Fibroblast of gingiva (primary cell): Measurements from ENCODE around the gene WNT10A.
"Not testable (repeated sequence)": the region's sequence is repeated elsewhere in the genome, so short reads cannot be mapped to it uniquely, and the experiment has no call there.

Source experiments
- DNase-seq: peaks from one replicate; pipeline ENCODE4 v3.0.0-alpha.2; 2011; ENCODE audit warnings: low read depth

Gene WNT10A

DNA sequence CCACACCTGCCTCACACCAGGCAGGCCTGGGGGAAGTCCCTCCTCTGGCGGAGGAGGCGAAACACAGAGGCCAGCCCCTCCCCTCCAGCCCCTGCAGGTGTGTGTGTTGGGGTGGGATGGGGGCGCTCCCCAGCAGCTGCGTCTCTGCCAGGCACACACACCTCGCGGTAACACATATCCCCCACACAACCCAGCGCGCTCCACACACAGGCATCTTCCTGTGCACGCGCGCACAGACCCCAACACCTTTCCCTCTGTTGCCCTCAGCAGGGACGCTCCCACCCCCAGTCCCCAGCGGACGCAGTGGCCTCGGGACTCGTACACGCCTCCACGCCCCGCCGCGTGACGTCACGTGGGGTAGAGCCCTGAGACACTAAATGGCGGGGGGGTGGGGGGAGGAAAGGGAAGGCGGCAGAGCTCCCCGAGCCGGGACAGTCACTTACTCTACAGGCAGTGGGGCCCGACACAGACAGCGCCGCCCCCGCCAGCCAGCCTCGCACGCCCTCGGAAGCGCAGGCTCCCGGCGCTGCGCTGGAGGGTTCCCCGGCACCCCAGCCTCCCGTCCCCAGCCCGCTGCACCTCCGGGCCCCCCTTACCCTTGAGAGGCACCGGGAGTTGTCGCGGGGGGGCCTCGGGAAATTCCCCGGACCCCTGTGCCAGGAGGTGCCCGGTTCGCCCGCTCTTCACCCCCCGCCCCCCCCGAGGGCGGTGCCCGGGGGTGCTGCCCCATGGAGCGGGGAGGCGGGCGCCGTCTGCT, at the start of gene WNT10A:
TSS of gene WNT10A (plus strand) at position 751 of the 757 bp plus-strand sequence. CDS start 144 bp downstream, outside the sequence.
- no peak for DNase-seq

DNA sequence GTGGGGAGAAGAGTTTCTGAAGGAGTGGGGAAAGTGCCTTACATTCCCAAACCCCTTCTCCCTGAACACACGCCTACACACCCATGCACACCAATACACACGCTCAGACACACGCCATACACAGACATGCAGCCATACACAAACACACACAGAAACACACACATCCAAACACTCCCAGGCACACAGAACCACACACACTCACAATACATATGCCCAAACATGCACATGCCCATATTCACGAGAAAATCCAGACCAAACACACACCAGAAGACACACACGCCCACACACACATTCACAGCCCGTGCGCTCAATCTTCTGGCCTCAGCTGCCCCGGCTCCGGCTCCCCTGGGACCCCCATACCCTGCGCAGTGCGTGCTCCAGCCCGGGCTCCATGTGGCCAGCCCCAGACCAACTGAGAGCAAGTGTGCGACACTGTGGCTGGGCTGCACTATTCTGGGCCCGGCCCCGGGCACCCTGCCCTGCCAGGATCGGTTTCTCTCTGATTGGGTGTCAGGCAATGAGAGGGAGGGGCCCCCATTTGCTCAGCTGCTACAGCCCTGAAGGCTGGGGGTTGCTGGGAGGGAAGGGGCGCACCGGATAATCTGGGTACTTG, 49.2 kb upstream of the WNT10A start, which contains the start of gene PRKAG3:
TSS of gene PRKAG3 (minus strand) at position 426 of the 613 bp plus-strand sequence.
- DNase-seq = no peak

DNA sequence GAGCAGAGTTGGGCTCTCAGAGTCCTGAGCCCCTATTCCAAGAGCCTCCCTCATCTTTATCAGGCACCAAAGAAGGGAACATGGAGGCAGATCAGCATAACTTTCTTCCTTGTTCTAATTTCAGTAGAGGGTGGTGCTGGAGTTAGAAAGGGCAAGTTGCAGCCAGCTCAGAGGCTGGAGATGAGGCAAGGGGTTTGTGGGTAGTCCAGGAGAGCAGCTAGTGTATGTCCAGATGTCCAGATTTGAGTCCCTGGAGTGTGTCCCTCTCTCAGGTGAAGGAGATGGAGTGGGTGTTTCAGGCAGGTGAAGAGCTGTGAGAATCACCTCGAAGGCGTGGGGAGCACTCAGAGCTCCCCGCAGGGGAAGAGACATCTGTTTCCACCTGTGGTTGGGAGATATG, 48.6 kb upstream of the WNT10A start:
- no peak for DNase-seq

DNA sequence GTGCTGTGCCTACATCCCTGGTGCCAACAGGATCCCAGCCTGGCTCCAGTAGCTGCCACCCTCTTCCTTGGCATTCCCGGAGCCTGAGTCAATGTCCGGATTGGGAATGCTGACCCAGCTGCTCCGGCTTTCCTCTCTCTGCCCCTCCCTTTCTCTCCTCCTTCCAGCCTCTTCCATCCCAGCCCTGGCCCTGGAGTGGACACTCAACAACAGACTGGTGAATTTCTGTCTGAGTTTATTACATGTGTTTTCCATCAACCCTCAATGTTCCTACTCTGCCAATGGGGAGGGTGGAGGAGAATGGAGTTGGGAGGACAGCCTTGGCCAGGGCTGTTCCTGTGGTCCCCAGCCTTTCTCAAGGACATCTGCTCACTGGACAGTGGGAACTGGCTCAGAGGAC, 48.1 kb upstream of the WNT10A start:
- DNase-seq = no peak

DNA sequence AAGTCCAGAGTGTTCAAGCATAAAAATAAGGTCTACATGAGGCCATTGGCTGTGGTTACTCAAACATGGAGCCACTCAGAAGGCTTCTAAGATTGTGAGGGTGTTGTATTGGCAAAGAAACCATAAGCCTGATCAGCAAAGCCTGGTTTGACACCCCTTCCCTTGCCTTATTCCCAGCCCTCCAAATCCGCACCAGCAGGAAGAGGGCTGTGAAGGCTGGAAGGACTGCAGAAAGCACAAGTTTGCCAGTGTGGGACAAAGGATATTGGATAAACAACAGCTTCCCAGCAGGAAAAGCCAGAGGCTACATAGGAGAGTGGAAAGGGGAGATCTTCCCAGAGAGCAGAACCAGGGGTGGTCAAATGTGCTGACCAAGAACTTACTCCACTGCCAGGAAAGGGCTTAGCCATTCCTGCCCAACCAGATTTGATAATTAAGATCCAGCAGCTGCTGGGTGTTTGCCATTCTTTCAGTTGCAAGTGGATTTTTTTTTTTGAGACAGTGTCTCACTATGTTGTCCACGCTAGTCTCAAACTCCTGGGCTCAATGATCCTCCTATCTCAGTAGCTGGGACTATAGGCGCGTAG, 47.5 kb upstream of the WNT10A start:
- no peak for DNase-seq

DNA sequence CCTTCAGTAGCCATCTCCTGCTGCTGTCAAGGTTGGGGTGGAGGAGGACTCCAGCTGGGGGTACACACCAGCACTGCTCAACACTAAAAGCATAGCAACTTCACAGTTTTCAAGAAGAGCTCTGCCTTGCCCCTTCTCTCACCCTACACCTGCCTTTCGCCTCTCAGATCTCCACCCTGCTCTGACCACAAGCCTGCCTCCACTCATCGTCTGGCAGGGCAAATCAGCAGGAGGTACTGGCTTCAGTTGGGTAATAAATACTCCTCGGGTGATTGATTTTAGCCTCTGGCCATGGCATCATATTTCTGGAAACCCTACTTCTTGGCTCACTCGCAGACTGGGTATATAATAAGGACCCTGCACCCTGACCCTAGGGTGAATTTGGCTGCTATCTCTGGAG, 46.0 kb upstream of the WNT10A start:
- DNase-seq = no peak

DNA sequence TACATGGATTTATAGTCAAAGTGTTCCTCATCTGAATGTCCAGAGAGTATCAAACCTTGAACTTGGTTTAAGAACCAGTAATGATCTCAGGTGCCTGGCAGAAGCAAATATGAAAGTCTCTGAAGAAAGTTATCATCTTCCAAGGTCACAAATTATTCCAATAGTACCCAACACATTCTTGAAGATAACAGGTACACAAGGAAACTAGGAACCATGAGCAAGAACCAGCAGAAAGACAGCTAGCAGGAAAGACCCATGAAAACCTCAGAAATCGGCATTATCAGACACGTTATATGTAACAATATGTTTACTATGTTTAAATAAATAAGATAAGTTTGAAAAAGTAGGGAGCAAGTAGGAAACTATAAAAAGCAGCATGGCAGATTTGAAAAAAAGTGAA, 43.2 kb upstream of the WNT10A start:
- DNase-seq = no peak

DNA sequence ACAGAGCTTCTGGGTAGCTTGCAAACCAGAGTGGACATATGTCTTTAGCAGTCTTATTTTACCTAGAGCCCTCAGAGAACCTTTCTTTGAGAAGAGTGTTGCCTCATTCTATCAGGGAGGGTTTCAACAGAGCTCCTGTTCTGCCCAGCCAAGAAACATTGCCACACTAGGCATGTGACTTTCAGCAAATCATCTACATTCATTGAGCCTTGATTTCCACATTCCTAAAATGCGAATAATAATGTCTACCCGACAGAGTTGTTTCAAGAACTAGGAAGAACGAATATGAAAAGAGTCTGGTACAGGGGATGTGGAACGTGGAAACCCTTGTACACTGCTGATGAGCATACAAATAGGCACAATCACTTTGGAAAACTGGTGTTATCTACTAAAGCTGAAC, 41.2 kb upstream of the WNT10A start:
- peak; percentile 74 for DNase-seq

DNA sequence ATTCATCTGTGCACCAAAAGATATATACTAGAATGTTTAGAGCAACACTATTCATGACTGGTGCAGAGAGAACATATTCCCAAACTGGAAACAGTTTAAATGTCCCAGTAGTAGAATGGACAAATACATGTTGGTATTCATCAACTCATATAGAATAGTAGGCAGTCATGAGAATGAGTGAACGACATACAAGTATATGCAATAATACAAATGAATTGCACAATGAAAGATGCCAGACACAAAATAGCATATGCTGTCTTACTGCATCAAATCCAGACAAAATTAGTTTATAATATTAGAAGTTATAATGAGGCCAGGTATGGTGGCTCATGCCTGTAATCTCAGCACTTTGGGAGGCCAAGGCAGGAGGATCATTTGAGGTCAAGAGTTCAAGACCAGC, 40.8 kb upstream of the WNT10A start:
- DNase-seq = no peak

DNA sequence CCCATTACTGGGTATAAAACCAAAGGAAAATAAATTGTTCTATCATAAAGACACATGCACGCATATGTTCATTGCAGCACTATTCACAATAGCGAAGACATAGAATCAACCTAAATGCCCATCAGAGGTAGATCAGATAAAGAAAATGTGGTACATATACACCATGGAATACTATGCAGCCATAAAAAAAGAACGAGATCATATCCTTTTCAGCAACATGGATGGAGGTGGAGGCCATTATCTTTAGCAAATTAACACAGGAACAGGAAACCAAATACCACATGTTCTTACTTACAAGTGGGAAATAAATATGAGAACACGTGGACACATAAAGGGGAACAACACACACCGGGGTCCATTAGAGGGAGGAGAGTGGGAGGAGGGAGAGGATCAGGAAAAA, 36.3 kb upstream of the WNT10A start:
- not testable (repeated sequence) for DNase-seq

DNA sequence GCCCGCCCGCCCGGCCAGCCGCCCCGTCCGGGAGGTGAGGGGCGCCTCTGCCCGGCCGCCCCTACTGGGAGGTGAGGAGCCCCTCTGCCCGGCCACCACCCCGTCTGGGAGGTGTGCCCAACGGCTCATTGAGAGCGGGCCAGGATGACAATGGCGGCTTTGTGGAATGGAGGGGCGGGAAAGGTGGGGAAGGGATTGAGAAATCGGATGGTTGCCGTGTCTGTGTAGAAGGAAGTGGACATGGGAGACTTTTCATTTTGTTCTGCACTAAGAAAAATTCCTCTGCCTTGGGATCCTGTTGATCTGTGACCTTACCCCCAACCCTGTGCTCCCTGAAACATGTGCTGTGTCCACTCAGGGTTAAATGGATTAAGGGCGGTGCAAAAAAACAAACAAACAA, 33.7 kb upstream of the WNT10A start:
- not testable (repeated sequence) for DNase-seq

DNA sequence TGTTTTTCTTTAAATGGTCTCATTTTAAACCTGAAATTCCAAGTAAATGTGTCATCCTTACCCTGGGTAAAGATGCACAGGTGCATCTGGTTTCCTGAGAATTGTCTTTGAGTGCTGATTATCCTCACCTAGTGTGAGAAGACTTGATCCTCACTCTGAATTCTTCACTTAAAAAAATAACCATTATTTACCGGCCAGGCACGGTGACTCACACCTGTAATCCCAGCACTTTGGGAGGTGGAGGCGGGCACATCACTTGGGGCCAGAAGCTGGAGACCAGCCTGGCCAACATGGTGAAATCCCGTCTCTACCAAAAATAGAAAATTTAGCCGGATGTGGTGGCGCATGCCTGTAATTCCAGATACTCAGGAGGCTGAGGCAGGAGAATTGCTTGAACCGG, 30.9 kb upstream of the WNT10A start:
- no peak for DNase-seq

DNA sequence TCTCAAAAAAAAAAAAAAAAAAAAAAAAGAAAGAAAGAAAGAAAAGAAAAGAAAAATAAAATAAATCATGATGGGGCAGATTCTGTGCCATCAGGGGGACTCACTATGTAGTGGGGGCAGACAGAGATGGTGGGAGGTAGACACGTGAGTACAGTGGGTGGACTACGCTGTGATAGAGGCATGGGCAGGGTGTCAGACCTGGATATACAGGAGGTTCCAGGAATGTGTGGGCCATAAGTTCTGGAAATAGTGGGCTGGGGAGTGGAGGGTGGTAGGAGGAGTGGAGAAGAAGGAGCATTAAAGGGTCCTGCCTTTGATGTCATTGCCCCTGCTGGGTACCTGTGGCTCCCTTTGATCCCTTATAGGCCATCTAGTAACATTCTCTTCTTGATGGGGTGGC, 29.9 kb upstream of the WNT10A start:
- no peak for DNase-seq

DNA sequence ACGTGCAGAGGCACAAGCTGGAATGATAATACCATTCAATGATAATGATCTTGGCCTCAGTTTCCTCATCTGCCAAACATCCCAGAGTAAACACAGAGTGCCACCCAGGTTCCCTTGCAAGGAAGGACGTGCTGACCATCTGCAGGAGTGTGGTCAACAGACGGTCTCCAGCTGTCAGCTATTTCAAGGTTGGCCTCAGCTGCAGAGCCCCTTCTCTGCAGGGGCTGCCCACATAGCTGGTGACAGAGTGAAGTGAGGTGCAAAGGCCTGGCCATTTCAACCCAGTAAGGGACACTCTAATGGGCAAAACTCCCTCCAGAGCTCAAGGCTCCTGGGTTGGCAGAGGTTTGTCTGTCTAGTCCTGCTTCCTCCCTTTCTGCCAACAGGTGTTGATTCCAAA, 29.4 kb upstream of the WNT10A start:
- DNase-seq = no peak

DNA sequence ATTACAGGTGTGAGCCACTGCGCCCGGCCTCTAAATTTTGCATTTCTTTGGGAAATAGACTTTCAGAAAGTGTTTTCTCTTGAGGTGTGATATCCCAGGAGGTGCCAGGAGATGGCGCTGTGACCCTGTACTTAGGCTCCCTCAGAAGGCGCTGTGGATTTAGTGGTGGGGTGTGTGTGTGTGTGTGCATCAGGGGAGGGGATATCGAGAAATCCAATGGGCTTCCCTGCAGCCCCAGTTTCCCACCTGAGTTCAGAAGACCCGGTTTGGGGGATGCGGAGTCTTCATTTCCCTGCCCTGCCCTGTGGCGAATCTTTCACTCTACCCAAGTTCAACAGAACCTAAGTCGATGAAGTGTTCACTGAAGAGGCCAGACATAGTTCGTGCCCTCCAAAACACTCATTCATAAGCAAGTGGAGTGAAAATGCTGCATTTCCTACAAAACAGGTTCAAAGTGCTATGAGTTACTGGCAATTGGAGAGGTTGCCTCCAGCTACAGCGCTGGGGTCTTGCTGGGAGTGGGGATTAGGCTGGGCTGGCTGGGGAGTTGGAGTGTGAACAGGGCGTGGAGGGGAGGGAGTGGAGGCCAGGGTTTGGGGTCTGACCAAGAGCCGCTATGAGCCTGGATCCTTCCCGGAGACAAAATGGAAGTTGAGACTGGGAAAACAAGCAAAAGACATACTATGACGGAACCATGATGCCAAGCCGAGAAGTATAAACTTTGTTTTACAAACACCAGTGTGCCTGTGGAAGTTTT, 27.6 kb upstream of the WNT10A start:
- peak; percentile 27 for DNase-seq

DNA sequence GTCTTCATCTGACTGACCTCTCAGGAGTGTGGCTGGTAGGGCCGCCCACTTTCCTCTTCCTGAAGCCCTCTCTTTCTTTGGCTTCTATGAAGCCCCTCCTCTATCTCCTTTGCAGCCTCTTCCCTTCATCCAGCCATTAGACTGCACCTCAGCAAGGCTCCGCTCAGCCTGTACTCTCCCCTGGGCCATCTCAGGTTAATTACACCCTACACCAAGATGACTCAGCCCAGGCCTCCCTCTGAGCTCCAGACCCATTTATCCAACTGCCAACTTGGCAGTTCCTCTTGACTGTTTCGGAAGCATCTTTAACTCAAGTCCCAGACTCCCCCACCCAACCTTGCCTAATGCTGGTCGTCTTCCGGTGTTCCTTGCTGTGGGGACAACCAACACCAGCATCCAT, 26.9 kb upstream of the WNT10A start:
- peak; percentile 27 for DNase-seq

DNA sequence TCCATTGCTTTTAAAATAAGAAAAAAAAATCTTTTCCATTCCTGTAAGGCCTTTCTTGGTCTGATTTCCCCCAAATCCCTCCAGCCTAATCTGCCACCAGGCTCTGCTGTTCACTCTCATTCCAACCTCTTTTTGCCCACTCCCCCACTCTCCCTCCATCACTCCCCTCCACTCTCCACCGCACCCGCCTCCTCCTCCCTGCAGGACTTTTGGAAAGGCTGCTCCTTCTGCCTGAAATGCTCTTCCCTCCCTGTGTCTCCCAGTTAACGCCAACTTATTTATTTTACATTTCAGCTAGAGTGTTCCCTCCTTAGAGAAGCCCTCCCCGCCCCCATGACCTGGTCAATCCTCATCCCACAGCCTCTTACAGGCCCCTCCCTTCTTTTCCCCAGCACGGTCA, 25.8 kb upstream of the WNT10A start:
- DNase-seq = no peak

DNA sequence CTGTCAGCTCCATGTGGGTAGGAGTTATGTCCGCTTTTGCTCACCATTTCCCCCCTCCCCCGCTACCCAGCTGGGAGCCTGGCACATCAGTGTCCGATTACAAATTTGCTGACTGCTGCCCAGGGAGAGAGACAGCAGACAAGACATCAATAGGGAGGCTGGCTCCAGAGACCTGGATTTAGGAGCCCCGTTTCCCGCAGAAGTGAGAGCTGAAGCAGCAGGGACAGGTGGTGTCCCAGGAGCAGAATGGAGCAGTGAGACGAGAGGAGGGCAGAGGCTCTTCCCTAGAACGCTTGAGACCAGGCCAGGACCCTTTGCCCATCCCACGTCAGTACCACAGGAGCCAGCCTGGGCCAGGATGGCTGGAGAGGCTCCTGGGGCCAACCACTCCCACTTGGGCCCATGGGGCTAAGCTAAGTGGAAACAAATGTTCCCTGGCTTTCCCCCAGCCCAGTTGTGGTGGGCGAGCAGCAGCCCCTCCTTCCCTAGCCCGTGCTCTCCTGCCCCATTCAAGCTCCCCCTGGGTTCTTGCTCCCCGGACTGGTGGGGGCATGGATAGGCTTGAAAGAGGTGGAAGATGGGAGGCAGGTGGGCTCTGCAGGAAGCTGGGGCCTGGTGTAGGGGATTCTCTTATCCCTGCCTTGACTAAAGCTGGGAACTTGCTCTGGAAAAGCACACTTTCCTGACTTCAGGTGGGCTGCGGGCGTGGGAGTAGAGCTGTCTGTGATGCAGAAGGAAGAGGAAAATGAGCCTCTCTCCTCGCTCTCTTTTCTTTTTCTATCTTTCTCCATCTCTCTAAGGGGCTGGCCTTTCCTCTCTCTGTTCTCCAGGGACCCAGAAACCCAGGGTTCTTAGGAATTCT, 25.1 kb upstream of the WNT10A start:
- DNase-seq = no peak

DNA sequence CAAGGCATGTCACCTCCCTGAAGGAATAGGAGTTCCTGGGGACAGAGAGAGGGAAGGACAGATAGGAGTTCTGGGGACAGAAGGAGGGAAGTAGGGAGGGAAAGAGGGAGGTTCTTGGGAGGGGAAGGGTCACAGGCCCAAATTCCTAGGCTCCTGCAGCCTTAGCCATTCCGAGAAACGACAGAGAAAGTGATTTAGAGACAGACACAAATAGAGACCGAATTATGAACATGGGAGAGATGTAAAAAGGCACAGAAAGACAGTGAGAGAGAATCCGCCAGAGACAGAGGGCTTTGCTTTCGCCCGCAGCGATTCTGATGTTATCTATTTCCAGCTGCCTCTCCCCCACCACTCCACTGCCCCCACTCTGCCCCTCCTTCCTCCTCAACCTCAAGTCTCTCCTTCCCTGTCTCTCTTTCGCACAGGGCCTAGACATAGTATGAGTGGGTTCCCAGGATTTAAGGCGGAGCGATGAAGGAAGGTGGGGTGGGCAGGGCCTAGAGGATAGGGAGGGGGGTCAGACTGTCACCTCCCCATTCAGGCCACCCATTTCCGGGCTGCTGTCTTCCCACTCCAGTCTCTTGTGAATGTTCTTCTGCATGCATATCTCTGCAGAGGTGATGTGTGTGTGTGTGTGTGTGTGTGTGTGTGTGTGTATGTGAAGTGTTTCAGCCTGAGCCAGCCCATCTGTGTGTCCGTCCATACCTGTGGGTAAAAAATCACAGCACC, 24.3 kb upstream of the WNT10A start:
- no peak for DNase-seq

DNA sequence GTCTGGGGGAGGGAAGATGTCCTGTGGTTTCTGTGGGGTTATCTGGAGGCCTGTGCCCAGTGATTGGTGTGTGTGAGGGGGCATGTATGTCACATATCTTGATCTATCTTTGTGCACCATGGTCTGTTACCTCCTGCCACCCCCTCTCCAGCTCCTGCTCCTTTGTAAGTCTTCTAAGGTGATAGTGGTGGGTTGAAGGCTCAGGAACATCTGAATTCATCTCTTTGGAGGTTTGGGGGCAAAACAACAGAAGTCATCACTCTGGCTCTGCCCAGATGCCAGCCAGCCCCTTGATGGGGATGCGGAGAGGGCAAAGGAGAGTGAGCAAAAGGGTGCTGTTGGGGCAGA, 23.8 kb upstream of the WNT10A start:
- DNase-seq = no peak
